SK-N-SH (cell line): ENCODE measurements around the gene GPR55.

Experiments
- CTCF ChIP-seq: fragments of 200-600 bp; sonication (generic); IDR thresholded peaks from 2 replicates; pipeline ENCODE4 v1.6.1; 2017; ENCODE audit warnings: antibody characterized with exemption, mild to moderate bottlenecking, moderate library complexity
- ELF1 ChIP-seq: IDR thresholded peaks from 2 replicates; pipeline ENCODE4 v1.4.0; 2012
- EZH2phosphoT487 ChIP-seq: fragments of 200-600 bp; sonication (generic); IDR thresholded peaks from 2 replicates; pipeline ENCODE4 v1.6.1; 2017; ENCODE audit warnings: low read depth, mixed run types, mild to moderate bottlenecking, antibody characterized with exemption, moderate library complexity, borderline replicate concordance
- MAX ChIP-seq: IDR thresholded peaks from 2 replicates; pipeline ENCODE4 v1.4.0; 2012; ENCODE audit warnings: low read depth
- POLR2AphosphoS5 ChIP-seq: IDR thresholded peaks from 2 replicates; pipeline ENCODE4 v1.6.1; 2012; ENCODE audit warnings: low read depth, low read length

GRCh38 chr2:230904856-230905447 is 20.1 kb downstream of the GPR55 start:
- TF ChIP-seq CTCF, result no peak
- no peak for TF ChIP-seq ELF1
- no peak for TF ChIP-seq MAX
- no peak for TF ChIP-seq POLR2AphosphoS5
- no peak for TF ChIP-seq EZH2phosphoT487
